Liver (tissue), 9 donors: Measurements from ENCODE around the gene ERBB4. TPM values are rescaled to one million over a fixed set of nuclear protein-coding genes. Genes with fewer than 3 reads are reported as not detected.

Experiments
- DNase-seq: peaks from one replicate; pipeline ENCODE4 v3.0.0-alpha.2; 2017; ENCODE audit warnings: low spot score
- H3K27ac ChIP-seq, 2 donors: one replicate each; pipeline ENCODE4 v1.7.0; 2013; ENCODE audit warnings: inconsistent platforms in 2 of 2, low read length in 2 of 2, control low read depth in 1 of 2, low read depth in 1 of 2, mild to moderate bottlenecking in 1 of 2
- H3K27me3 ChIP-seq, 4 donors: one replicate each; pipeline versions ENCODE4 v1.6.1 to v1.7.0; 2013; ENCODE audit warnings: low read length in 3 of 4, inconsistent platforms in 1 of 4, mild to moderate bottlenecking in 1 of 4, moderate library complexity in 1 of 4; ENCODE audit not compliant: control insufficient read depth in 4 of 4, insufficient read depth in 4 of 4
- H3K36me3 ChIP-seq, 4 donors: one replicate each; pipeline versions ENCODE4 v1.6.1 to v1.7.0; 2013; ENCODE audit warnings: low read length in 3 of 4, mild to moderate bottlenecking in 3 of 4, low read depth in 1 of 4, moderate library complexity in 1 of 4; ENCODE audit not compliant: control insufficient read depth in 4 of 4, insufficient read depth in 3 of 4
- H3K4me1 ChIP-seq, 4 donors: one replicate each; pipeline versions ENCODE4 v1.6.1 to v1.7.0; 2013; ENCODE audit warnings: low read length in 3 of 4, mild to moderate bottlenecking in 3 of 4, moderate library complexity in 1 of 4; ENCODE audit not compliant: control insufficient read depth in 4 of 4, insufficient read depth in 4 of 4
- H3K4me3 ChIP-seq, 3 donors: one replicate each; pipeline versions ENCODE4 v1.6.1 to v1.7.0; 2013; ENCODE audit warnings: low read length in 3 of 3, control low read depth in 1 of 3, low read depth in 1 of 3, mild to moderate bottlenecking in 1 of 3
- H3K9ac ChIP-seq, 2 donors: one replicate each; pipeline ENCODE4 v1.7.0; 2013; ENCODE audit warnings: low read length in 2 of 2, mild to moderate bottlenecking in 2 of 2, moderate library complexity in 2 of 2, control low read depth in 1 of 2, low read depth in 1 of 2
- H3K9me3 ChIP-seq, 4 donors: one replicate each; pipeline versions ENCODE4 v1.6.1 to v1.7.0; 2013; ENCODE audit warnings: low read length in 3 of 4; ENCODE audit not compliant: control insufficient read depth in 4 of 4
- EGR1 ChIP-seq, 2 donors: IDR thresholded peaks; 2 replicates each; pipeline ENCODE4 v1.6.1; 2016 to 2018; ENCODE audit warnings: antibody characterized with exemption in 2 of 2, low read depth in 2 of 2
- FOXA1 ChIP-seq: IDR thresholded peaks from 2 replicates; pipeline ENCODE4 v1.6.1; 2016; ENCODE audit warnings: antibody characterized with exemption
- FOXA2 ChIP-seq: IDR thresholded peaks from 2 replicates; pipeline ENCODE4 v1.6.1; 2016; ENCODE audit warnings: antibody characterized with exemption
- GABPA ChIP-seq, 2 donors: IDR thresholded peaks in 1 of 2; conservative IDR thresholded peaks in 1 of 2; 2 replicates each; pipeline ENCODE4 v1.6.1; 2016; ENCODE audit warnings: antibody characterized with exemption in 2 of 2, mild to moderate bottlenecking in 1 of 2, moderate library complexity in 1 of 2
- HNF4A ChIP-seq, 2 donors: conservative IDR thresholded peaks; 2 replicates each; pipeline ENCODE4 v1.6.1; 2016; ENCODE audit warnings: antibody characterized with exemption in 2 of 2, mild to moderate bottlenecking in 2 of 2
- HNF4G ChIP-seq: IDR thresholded peaks from 2 replicates; pipeline ENCODE4 v1.6.1; 2016; ENCODE audit warnings: antibody characterized with exemption
- JUND ChIP-seq, 2 donors: IDR thresholded peaks; 2 replicates each; pipeline ENCODE4 v1.6.1; 2016; ENCODE audit warnings: antibody characterized with exemption in 2 of 2
- NR2F2 ChIP-seq: IDR thresholded peaks from 2 replicates; pipeline ENCODE4 v1.6.1; 2016; ENCODE audit warnings: antibody characterized with exemption
- RAD21 ChIP-seq, 2 donors: IDR thresholded peaks; 2 replicates each; pipeline ENCODE4 v1.6.1; 2016; ENCODE audit warnings: antibody characterized with exemption in 2 of 2, mild to moderate bottlenecking in 2 of 2
- RXRA ChIP-seq, 2 donors: IDR thresholded peaks; 2 replicates each; pipeline ENCODE4 v1.6.1; 2017 to 2018; ENCODE audit warnings: antibody characterized with exemption in 2 of 2, mild to moderate bottlenecking in 1 of 2
- SP1 ChIP-seq: IDR thresholded peaks from 2 replicates; pipeline ENCODE4 v1.6.1; 2018; ENCODE audit warnings: antibody characterized with exemption, mild to moderate bottlenecking
- TAF1 ChIP-seq: conservative IDR thresholded peaks from 2 replicates; pipeline ENCODE4 v1.6.1; 2016; ENCODE audit warnings: antibody characterized with exemption, mild to moderate bottlenecking
- YY1 ChIP-seq: IDR thresholded peaks from 2 replicates; pipeline ENCODE4 v1.6.1; 2016; ENCODE audit warnings: antibody characterized with exemption, mild to moderate bottlenecking
- WGBS: extraction: QIAGEN DNeasy Blood & Tissue Kit; methylation state at CpG from one replicate; pipeline ENCODE4 v1.1.7; 2013; 5-methylcytosine and 5-hydroxymethylcytosine counted together
- polyA plus RNA-seq, 2 donors: library from polyadenylated mRNA; stranded (reverse) in 1 of 2; unstranded in 1 of 2; fragments of 200-250 nt in 1 of 2; fragments of >200 nt in 1 of 2; fragmentation: Nextera tagmentation in 1 of 2; extraction: Ambion mirVana in 1 of 2; gene quantifications; one replicate each; pipeline versions ENCODE4 v1.2.1 to v1.2.3, GENCODE V29; 2013 to 2015
- total RNA-seq, 2 donors: library from RNA; depleted of rRNA; stranded (reverse); fragments of >200 nt; gene quantifications; one replicate each; pipeline ENCODE4 v1.2.3, GENCODE V29; 2014
- TF ChIP-seq, protein P1 (sequence below): IDR thresholded peaks from 2 replicates; pipeline ENCODE4 v1.6.1; 2016; ENCODE audit warnings: antibody characterized with exemption
- TF ChIP-seq, protein P2 (sequence below): IDR thresholded peaks from 2 replicates; pipeline ENCODE4 v1.6.1; 2016; ENCODE audit warnings: antibody characterized with exemption
- TF ChIP-seq, protein P3 (sequence below): IDR thresholded peaks from 2 replicates; pipeline ENCODE4 v1.6.1; 2016; ENCODE audit warnings: antibody characterized with exemption, mild to moderate bottlenecking
- TF ChIP-seq, protein P4 (sequence below): IDR thresholded peaks from 2 replicates; pipeline ENCODE4 v1.6.1; 2016; ENCODE audit warnings: antibody characterized with exemption
- TF ChIP-seq, protein P5 (sequence below): fragments of 150-350 bp; IDR thresholded peaks from 2 replicates; pipeline ENCODE4 v1.5.1; 2017; ENCODE audit warnings: improper control_type of control experiment, low read depth, low read length; ENCODE audit not compliant: missing input control
- donor health status: healthy.
- donor health status: healthy.
- donor health status: healthy.
- donor health status: healthy.
- donor health status: healthy.

Gene ERBB4
- total and polyA plus RNA-seq, 4 donors, result 0.03 to 0.42 TPM; not detected in 2

DNA sequence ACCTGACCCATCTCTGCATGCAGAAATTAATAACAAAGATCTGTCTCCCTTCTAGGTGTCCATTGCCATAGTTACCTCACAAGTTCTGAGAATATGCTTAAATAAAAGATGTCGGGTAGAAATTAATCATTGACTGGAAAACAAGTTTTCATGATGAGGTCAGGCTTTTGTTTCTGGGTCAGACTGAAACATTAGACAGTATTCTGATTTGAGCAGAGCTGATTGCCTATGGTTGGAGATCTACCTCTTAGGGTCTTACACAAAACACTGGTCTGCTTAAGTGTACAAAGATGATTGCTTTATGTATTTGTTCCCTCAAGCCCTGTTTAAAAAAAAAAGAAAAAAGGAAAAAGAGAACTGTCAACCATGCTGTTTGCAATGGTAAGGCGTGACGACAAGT, 1025.8 kb downstream of the ERBB4 start:
- no peak for TF ChIP-seq HNF4A (conservative IDR thresholded peaks at IDR 0.05)
- no peak for TF ChIP-seq EGR1 (IDR thresholded peaks at IDR 0.05; ENCODE audit: low read depth in 2 of 2)
- TF ChIP-seq, protein P1, sequence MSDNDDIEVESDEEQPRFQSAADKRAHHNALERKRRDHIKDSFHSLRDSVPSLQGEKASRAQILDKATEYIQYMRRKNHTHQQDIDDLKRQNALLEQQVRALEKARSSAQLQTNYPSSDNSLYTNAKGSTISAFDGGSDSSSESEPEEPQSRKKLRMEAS, result no peak
- TF ChIP-seq, protein P2, sequence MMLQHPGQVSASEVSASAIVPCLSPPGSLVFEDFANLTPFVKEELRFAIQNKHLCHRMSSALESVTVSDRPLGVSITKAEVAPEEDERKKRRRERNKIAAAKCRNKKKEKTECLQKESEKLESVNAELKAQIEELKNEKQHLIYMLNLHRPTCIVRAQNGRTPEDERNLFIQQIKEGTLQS, result no peak
- no peak for TF ChIP-seq TAF1
- no peak for TF ChIP-seq SP1
- TF ChIP-seq GABPA (IDR thresholded peaks at IDR 0.05 in 1 of 2, conservative IDR thresholded peaks at IDR 0.05 in 1 of 2), result no peak
- TF ChIP-seq HNF4G, result no peak
- TF ChIP-seq NR2F2, result no peak
- no peak for TF ChIP-seq FOXA1
- no peak for TF ChIP-seq RAD21 (IDR thresholded peaks at IDR 0.05)
- no peak for TF ChIP-seq YY1
- TF ChIP-seq JUND (IDR thresholded peaks at IDR 0.05), result no peak
- TF ChIP-seq, protein P3, sequence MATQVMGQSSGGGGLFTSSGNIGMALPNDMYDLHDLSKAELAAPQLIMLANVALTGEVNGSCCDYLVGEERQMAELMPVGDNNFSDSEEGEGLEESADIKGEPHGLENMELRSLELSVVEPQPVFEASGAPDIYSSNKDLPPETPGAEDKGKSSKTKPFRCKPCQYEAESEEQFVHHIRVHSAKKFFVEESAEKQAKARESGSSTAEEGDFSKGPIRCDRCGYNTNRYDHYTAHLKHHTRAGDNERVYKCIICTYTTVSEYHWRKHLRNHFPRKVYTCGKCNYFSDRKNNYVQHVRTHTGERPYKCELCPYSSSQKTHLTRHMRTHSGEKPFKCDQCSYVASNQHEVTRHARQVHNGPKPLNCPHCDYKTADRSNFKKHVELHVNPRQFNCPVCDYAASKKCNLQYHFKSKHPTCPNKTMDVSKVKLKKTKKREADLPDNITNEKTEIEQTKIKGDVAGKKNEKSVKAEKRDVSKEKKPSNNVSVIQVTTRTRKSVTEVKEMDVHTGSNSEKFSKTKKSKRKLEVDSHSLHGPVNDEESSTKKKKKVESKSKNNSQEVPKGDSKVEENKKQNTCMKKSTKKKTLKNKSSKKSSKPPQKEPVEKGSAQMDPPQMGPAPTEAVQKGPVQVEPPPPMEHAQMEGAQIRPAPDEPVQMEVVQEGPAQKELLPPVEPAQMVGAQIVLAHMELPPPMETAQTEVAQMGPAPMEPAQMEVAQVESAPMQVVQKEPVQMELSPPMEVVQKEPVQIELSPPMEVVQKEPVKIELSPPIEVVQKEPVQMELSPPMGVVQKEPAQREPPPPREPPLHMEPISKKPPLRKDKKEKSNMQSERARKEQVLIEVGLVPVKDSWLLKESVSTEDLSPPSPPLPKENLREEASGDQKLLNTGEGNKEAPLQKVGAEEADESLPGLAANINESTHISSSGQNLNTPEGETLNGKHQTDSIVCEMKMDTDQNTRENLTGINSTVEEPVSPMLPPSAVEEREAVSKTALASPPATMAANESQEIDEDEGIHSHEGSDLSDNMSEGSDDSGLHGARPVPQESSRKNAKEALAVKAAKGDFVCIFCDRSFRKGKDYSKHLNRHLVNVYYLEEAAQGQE, result no peak
- no peak for TF ChIP-seq FOXA2
- TF ChIP-seq, protein P4, sequence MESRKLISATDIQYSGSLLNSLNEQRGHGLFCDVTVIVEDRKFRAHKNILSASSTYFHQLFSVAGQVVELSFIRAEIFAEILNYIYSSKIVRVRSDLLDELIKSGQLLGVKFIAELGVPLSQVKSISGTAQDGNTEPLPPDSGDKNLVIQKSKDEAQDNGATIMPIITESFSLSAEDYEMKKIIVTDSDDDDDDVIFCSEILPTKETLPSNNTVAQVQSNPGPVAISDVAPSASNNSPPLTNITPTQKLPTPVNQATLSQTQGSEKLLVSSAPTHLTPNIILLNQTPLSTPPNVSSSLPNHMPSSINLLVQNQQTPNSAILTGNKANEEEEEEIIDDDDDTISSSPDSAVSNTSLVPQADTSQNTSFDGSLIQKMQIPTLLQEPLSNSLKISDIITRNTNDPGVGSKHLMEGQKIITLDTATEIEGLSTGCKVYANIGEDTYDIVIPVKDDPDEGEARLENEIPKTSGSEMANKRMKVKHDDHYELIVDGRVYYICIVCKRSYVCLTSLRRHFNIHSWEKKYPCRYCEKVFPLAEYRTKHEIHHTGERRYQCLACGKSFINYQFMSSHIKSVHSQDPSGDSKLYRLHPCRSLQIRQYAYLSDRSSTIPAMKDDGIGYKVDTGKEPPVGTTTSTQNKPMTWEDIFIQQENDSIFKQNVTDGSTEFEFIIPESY, result no peak
- TF ChIP-seq, protein P5, sequence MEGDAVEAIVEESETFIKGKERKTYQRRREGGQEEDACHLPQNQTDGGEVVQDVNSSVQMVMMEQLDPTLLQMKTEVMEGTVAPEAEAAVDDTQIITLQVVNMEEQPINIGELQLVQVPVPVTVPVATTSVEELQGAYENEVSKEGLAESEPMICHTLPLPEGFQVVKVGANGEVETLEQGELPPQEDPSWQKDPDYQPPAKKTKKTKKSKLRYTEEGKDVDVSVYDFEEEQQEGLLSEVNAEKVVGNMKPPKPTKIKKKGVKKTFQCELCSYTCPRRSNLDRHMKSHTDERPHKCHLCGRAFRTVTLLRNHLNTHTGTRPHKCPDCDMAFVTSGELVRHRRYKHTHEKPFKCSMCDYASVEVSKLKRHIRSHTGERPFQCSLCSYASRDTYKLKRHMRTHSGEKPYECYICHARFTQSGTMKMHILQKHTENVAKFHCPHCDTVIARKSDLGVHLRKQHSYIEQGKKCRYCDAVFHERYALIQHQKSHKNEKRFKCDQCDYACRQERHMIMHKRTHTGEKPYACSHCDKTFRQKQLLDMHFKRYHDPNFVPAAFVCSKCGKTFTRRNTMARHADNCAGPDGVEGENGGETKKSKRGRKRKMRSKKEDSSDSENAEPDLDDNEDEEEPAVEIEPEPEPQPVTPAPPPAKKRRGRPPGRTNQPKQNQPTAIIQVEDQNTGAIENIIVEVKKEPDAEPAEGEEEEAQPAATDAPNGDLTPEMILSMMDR, result no peak
- no peak for TF ChIP-seq RXRA (IDR thresholded peaks at IDR 0.05)
- Histone ChIP-seq H3K4me1 (no peaks in the 10 kb centered on the region), H3K36me3 (no peaks in the 10 kb centered on the region), H3K27ac (no peak overlapping the region), H3K4me3 (no peak overlapping the region), H3K27me3 (no peaks in the 10 kb centered on the region), H3K9ac (no peak overlapping the region), H3K9me3 (no peaks in the 10 kb centered on the region)
- 77% methylated on average over 3 of the region's 3 CpGs for WGBS
- no peak for DNase-seq
